GM23338 (cell line): ENCODE results near the gene RAB30. TPM values are rescaled to one million over a fixed set of nuclear protein-coding genes. Genes with fewer than 3 reads are reported as not detected.

Experiments used
- ATAC-seq: fragments of 200-7000 bp; cut with Tn5 transposase; 3 replicates; pipeline ENCODE4 v1.9.1; 2020
- DNase-seq: peaks from one replicate; pipeline ENCODE4 v3.0.0-alpha.2; 2015; ENCODE audit warnings: low spot score
- H2AFZ ChIP-seq: fragments of 200-600 bp; sonication (generic); 2 replicates; pipeline ENCODE4 v1.8.0; 2016; ENCODE audit warnings: antibody characterized with exemption, mild to moderate bottlenecking, moderate library complexity
- H3F3A ChIP-seq: fragments of 200-600 bp; sonication (generic); replicated peaks from 2 replicates; pipeline ENCODE4 v1.8.0; 2017; ENCODE audit warnings: antibody characterized with exemption, mixed run types, low read depth
- H3K27ac ChIP-seq: fragments of 200-600 bp; sonication (generic); 2 replicates; pipeline ENCODE4 v1.6.1; 2016; ENCODE audit warnings: low read depth
- H3K27me3 ChIP-seq: fragments of 200-600 bp; sonication (generic); 2 replicates; pipeline ENCODE4 v1.8.0; 2016; ENCODE audit warnings: mild to moderate bottlenecking, mixed run types, moderate library complexity; ENCODE audit not compliant: insufficient read depth
- H3K36me3 ChIP-seq: fragments of 200-600 bp; sonication (generic); 2 replicates; pipeline ENCODE4 v1.8.0; 2016; ENCODE audit warnings: mild to moderate bottlenecking; ENCODE audit not compliant: insufficient read depth
- H3K4me1 ChIP-seq: fragments of 200-600 bp; sonication (generic); 2 replicates; pipeline ENCODE4 v1.8.0; 2016; ENCODE audit warnings: mild to moderate bottlenecking, moderate library complexity; ENCODE audit not compliant: insufficient read depth
- H3K4me2 ChIP-seq: fragments of 200-600 bp; sonication (generic); 2 replicates; pipeline ENCODE4 v1.7.1; 2017; ENCODE audit warnings: mixed run types
- H3K4me3 ChIP-seq: fragments of 200-600 bp; sonication (generic); 2 replicates; pipeline ENCODE4 v1.6.1; 2016; ENCODE audit warnings: mixed run types
- H3K79me2 ChIP-seq: fragments of 200-600 bp; sonication (generic); replicated peaks from 2 replicates; pipeline ENCODE4 v1.8.0; 2017; ENCODE audit warnings: mild to moderate bottlenecking; ENCODE audit not compliant: insufficient read depth
- H3K9me2 ChIP-seq: fragments of 200-600 bp; sonication (generic); 2 replicates; pipeline ENCODE4 v1.8.0; 2017; ENCODE audit not compliant: insufficient read depth
- H4K20me1 ChIP-seq: fragments of 200-600 bp; sonication (generic); replicated peaks from 2 replicates; pipeline ENCODE4 v1.8.0; 2017; ENCODE audit warnings: mild to moderate bottlenecking; ENCODE audit not compliant: insufficient read depth
- H3K27ac Mint-ChIP-seq: 2 replicates; pipeline ENCODE4 v1.8.0; 2020; ENCODE audit warnings: inconsistent platforms, mild to moderate bottlenecking, moderate library complexity, mixed read lengths
- H3K27me3 Mint-ChIP-seq: 3 replicates; pipeline ENCODE4 v1.8.0; 2022; ENCODE audit warnings: low read depth, mild to moderate bottlenecking, moderate library complexity, mixed read lengths, inconsistent platforms; ENCODE audit not compliant: insufficient read depth, poor library complexity
- H3K36me3 Mint-ChIP-seq: 3 replicates; pipeline ENCODE4 v1.8.0; 2021; ENCODE audit warnings: low read depth, mild to moderate bottlenecking, inconsistent platforms, moderate library complexity, mixed read lengths
- H3K4me1 Mint-ChIP-seq: 3 replicates; pipeline ENCODE4 v1.8.0; 2020; ENCODE audit warnings: mild to moderate bottlenecking, inconsistent platforms, mixed read lengths
- H3K4me3 Mint-ChIP-seq: 3 replicates; pipeline ENCODE4 v1.8.0; 2021; ENCODE audit warnings: moderate library complexity, mild to moderate bottlenecking, inconsistent platforms, mixed read lengths
- H3K9me3 Mint-ChIP-seq: 3 replicates; pipeline ENCODE4 v1.8.0; 2020; ENCODE audit warnings: moderate library complexity, mild to moderate bottlenecking, inconsistent platforms, mixed read lengths
- CREB1 ChIP-seq: fragments of 250-450 bp; sonication (Bioruptor Pico); IDR thresholded peaks from 2 replicates; pipeline ENCODE4 v1.5.0; 2020; ENCODE audit warnings: low read depth, mild to moderate bottlenecking, moderate library complexity
- EZH2 ChIP-seq: fragments of 200-600 bp; sonication (generic); IDR thresholded peaks from one replicate; pipeline ENCODE4 v1.8.0; 2017; ENCODE audit warnings: antibody characterized with exemption, mild to moderate bottlenecking, low read depth; ENCODE audit not compliant: unreplicated experiment
- NANOG ChIP-seq: IDR thresholded peaks from 2 replicates; pipeline ENCODE4 v1.6.1; 2016; ENCODE audit warnings: antibody characterized with exemption, borderline replicate concordance
- POLR2AphosphoS5 ChIP-seq: IDR thresholded peaks from 2 replicates; pipeline ENCODE4 v1.6.1; 2016; ENCODE audit warnings: antibody characterized with exemption, low read depth
- STAT1 ChIP-seq: IDR thresholded peaks from one replicate; pipeline ENCODE4 v1.6.1; 2016; ENCODE audit warnings: antibody characterized with exemption; ENCODE audit not compliant: unreplicated experiment
- ZNF331 ChIP-seq: fragments of 250-450 bp; sonication (Bioruptor Pico); IDR thresholded peaks from 2 replicates; pipeline ENCODE4 v1.5.0; 2020; ENCODE audit warnings: low read depth, mild to moderate bottlenecking, moderate library complexity
- polyA plus RNA-seq: library from polyadenylated mRNA; unstranded; fragments of >200 nt; fragmentation: Nextera tagmentation; extraction: Ambion mirVana; gene quantifications from 2 replicates; pipeline ENCODE4 v1.2.1, GENCODE V29; 2016
- total RNA-seq: library from RNA; depleted of rRNA; stranded (reverse); fragments of >200 nt; shearing (Covaris generic); gene quantifications from 2 replicates; pipeline ENCODE4 v1.2.3, GENCODE V29; 2014
- TF ChIP-seq, protein P1 (sequence below): fragments of 250-450 bp; sonication (Bioruptor Pico); IDR thresholded peaks from 2 replicates; pipeline ENCODE4 v1.5.0; 2020; ENCODE audit warnings: mild to moderate bottlenecking, moderate library complexity

The RAB30 gene
- total and polyA plus RNA-seq, 2 experiments from 2014 or later = 3.3 to 6.6 TPM

DNA sequence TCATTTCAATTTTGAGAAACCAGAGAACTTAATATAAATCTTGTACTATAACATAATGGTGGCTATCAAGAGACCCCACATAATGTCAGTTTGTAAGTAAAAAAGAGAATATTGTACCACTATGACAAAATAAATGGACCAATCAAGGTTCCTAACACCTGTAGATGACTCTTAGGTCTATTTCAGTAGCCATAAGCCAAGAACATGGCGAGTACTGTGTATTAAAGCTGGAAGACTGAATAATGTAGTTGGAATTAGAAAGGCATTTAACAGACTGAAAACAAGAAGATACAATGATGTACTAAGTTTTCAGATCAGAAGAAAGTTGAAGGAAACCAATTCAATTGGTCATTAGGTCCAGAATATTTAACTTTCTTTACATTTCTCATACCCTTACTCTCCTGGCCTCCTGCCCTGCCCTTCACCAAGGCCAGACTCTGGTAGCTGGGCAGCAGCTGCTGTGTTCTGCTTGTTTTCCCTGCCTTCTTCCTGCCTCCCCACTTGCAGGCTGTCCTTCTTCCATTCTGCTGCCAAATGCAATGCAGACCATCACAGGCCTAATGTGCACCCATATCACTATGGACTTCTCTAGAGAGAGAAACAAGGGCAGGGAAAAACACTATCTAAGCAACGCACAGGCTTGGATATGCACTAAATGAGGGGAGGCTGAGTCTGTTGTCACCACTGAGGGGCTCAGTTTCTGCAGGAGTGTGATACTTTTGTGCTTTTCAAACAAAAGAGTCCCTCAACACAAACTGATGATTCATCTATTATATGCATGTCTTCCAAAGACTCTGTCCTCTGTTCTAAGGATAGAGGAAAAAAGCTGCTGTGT lies 60.1 kb downstream of the RAB30 start (continued):
- TF ChIP-seq, protein P1, sequence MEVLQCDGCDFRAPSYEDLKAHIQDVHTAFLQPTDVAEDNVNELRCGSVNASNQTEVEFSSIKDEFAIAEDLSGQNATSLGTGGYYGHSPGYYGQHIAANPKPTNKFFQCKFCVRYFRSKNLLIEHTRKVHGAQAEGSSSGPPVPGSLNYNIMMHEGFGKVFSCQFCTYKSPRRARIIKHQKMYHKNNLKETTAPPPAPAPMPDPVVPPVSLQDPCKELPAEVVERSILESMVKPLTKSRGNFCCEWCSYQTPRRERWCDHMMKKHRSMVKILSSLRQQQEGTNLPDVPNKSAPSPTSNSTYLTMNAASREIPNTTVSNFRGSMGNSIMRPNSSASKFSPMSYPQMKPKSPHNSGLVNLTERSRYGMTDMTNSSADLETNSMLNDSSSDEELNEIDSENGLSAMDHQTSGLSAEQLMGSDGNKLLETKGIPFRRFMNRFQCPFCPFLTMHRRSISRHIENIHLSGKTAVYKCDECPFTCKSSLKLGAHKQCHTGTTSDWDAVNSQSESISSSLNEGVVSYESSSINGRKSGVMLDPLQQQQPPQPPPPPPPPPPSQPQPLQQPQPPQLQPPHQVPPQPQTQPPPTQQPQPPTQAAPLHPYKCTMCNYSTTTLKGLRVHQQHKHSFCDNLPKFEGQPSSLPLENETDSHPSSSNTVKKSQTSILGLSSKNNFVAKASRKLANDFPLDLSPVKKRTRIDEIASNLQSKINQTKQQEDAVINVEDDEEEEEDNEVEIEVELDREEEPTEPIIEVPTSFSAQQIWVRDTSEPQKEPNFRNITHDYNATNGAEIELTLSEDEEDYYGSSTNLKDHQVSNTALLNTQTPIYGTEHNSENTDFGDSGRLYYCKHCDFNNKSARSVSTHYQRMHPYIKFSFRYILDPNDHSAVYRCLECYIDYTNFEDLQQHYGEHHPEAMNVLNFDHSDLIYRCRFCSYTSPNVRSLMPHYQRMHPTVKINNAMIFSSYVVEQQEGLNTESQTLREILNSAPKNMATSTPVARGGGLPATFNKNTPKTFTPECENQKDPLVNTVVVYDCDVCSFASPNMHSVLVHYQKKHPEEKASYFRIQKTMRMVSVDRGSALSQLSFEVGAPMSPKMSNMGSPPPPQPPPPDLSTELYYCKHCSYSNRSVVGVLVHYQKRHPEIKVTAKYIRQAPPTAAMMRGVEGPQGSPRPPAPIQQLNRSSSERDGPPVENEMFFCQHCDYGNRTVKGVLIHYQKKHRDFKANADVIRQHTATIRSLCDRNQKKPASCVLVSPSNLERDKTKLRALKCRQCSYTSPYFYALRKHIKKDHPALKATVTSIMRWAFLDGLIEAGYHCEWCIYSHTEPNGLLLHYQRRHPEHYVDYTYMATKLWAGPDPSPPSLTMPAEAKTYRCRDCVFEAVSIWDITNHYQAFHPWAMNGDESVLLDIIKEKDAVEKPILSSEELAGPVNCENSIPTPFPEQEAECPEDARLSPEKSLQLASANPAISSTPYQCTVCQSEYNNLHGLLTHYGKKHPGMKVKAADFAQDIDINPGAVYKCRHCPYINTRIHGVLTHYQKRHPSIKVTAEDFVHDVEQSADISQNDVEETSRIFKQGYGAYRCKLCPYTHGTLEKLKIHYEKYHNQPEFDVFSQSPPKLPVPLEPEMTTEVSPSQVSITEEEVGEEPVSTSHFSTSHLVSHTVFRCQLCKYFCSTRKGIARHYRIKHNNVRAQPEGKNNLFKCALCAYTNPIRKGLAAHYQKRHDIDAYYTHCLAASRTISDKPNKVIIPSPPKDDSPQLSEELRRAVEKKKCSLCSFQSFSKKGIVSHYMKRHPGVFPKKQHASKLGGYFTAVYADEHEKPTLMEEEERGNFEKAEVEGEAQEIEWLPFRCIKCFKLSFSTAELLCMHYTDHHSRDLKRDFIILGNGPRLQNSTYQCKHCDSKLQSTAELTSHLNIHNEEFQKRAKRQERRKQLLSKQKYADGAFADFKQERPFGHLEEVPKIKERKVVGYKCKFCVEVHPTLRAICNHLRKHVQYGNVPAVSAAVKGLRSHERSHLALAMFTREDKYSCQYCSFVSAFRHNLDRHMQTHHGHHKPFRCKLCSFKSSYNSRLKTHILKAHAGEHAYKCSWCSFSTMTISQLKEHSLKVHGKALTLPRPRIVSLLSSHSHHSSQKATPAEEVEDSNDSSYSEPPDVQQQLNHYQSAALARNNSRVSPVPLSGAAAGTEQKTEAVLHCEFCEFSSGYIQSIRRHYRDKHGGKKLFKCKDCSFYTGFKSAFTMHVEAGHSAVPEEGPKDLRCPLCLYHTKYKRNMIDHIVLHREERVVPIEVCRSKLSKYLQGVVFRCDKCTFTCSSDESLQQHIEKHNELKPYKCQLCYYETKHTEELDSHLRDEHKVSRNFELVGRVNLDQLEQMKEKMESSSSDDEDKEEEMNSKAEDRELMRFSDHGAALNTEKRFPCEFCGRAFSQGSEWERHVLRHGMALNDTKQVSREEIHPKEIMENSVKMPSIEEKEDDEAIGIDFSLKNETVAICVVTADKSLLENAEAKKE = no peak
- TF ChIP-seq NANOG = no peak
- no peak for TF ChIP-seq POLR2AphosphoS5
- no peak for TF ChIP-seq ZNF331

DNA sequence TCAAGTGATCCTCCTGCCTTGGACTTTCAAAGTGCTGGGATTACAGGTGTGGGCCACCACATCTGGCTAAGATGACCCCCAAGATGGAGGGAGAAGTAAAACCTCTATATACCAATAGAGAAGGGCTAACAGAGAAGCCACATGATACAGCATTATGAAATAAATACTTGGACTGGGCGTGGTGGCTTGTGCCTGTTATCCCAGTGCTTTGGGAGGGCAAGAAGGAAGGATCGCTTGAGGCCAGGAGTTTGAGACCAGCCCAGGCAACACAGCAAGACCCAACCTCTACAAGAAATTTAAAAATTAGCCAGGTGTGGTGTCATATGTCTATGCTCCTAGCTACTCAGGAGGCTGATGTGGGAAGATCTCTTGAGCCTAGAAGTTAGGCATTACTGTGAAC lies 61.7 kb downstream of the RAB30 start:
- H3K9me2 ChIP-seq = no peaks in the 10 kb centered on the region
- H3K27ac Mint-ChIP-seq = no peak overlapping the region; the same call in 1 of the 2 replicates
- H3K4me1 Mint-ChIP-seq = peaks cover 11% of the 10 kb centered on the region
- ATAC-seq (no peak), DNase-seq (no peak)
- H3K4me2 ChIP-seq = no peak overlapping the region
- H3K27me3 ChIP-seq = no peaks in the 10 kb centered on the region
- H3K27me3 Mint-ChIP-seq = peaks cover 3% of the 10 kb centered on the region
- no peaks in the 10 kb centered on the region for H3K79me2 ChIP-seq
- peaks cover 5% of the 10 kb centered on the region; the same call in 1 of the 2 replicates for H3K4me1 ChIP-seq
- H4K20me1 ChIP-seq = no peaks in the 10 kb centered on the region; the same call in 1 of the 2 replicates
- H3K36me3 Mint-ChIP-seq = no peaks in the 10 kb centered on the region
- H3F3A ChIP-seq = no peaks in the 10 kb centered on the region
- H2AFZ ChIP-seq = no peak overlapping the region
- H3K4me3 ChIP-seq = no peak overlapping the region
- no peak overlapping the region for H3K27ac ChIP-seq
- no peak overlapping the region for H3K4me3 Mint-ChIP-seq
- no peaks in the 10 kb centered on the region for H3K9me3 Mint-ChIP-seq
- no peaks in the 10 kb centered on the region for H3K36me3 ChIP-seq
- TF ChIP-seq, protein P1 = no peak
- TF ChIP-seq EZH2 (no peak), STAT1 (no peak), CREB1 (CRISPR knock-in tag) (no peak)
